Neuronal stem cell (in vitro differentiated cells): ENCODE data around the gene VPS9D1.
"Not testable (repeated sequence)": the region's sequence is repeated elsewhere in the genome, so short reads cannot be mapped to it uniquely, and the experiment has no call there.

Source experiments
- DNase-seq: peaks from one replicate; pipeline ENCODE4 v3.0.0-alpha.2; 2013; ENCODE audit warnings: low spot score
- H2AFZ ChIP-seq: one replicate; pipeline ENCODE4 v1.6.1; 2013; ENCODE audit warnings: mild to moderate bottlenecking, low read length, inconsistent platforms
- H2AK5ac ChIP-seq: 2 replicates; pipeline ENCODE4 v1.6.1; 2013; ENCODE audit warnings: low read depth, mild to moderate bottlenecking, inconsistent platforms, low read length, moderate library complexity, mixed read lengths
- H2BK120ac ChIP-seq: 2 replicates; pipeline ENCODE4 v1.6.1; 2013; ENCODE audit warnings: low read depth, mild to moderate bottlenecking, inconsistent platforms, low read length, moderate library complexity, mixed read lengths
- H2BK12ac ChIP-seq: one replicate; pipeline ENCODE4 v1.6.1; 2013; ENCODE audit warnings: low read length, inconsistent platforms
- H2BK15ac ChIP-seq: 2 replicates; pipeline ENCODE4 v1.6.1; 2013; ENCODE audit warnings: mild to moderate bottlenecking, low read length, inconsistent platforms, mixed read lengths
- H2BK5ac ChIP-seq: one replicate; pipeline ENCODE4 v1.6.1; 2013; ENCODE audit warnings: inconsistent platforms, mild to moderate bottlenecking, low read length, moderate library complexity
- H3K14ac ChIP-seq: one replicate; pipeline ENCODE4 v1.6.1; 2013; ENCODE audit warnings: low read length, inconsistent platforms
- H3K18ac ChIP-seq: 2 replicates; pipeline ENCODE4 v1.6.1; 2013; ENCODE audit warnings: low read length, inconsistent platforms
- H3K23ac ChIP-seq: 2 replicates; pipeline ENCODE4 v1.6.1; 2013; ENCODE audit warnings: low read depth, mild to moderate bottlenecking, mixed read lengths, low read length, inconsistent platforms; ENCODE audit not compliant: poor library complexity
- H3K27ac ChIP-seq: replicated peaks from 3 replicates; pipeline ENCODE4 v1.5.1; 2013; ENCODE audit warnings: low read length, inconsistent platforms
- H3K27me3 ChIP-seq, 3 experiments: 2 replicates each; pipeline ENCODE4 v1.6.1; 2013; ENCODE audit warnings: low read length in 3 of 3, mild to moderate bottlenecking in 2 of 3, inconsistent platforms in 1 of 3, low read depth in 1 of 3, mixed read lengths in 1 of 3, moderate library complexity in 1 of 3; ENCODE audit not compliant: control insufficient read depth in 3 of 3, insufficient read depth in 3 of 3
- H3K36me3 ChIP-seq, 2 donors: replicated peaks in 1 of 2; 2 replicates each; pipeline ENCODE4 v1.6.1; 2013; ENCODE audit warnings: low read length in 2 of 2; ENCODE audit not compliant: control insufficient read depth in 2 of 2, insufficient read depth in 2 of 2
- H3K4ac ChIP-seq: 2 replicates; pipeline ENCODE4 v1.6.1; 2013; ENCODE audit warnings: inconsistent platforms, mild to moderate bottlenecking, low read length, moderate library complexity
- H3K4me1 ChIP-seq, 2 donors: 1 replicate in 1 of 2; 2 replicates in 1 of 2; pipeline ENCODE4 v1.6.1; 2013; ENCODE audit warnings: low read length in 2 of 2, low read depth in 1 of 2; ENCODE audit not compliant: control insufficient read depth in 2 of 2, insufficient read depth in 1 of 2
- H3K4me2 ChIP-seq: one replicate; pipeline ENCODE4 v1.6.1; 2013; ENCODE audit warnings: mild to moderate bottlenecking, low read length, inconsistent platforms; ENCODE audit not compliant: insufficient read depth, poor library complexity, severe bottlenecking
- H3K4me3 ChIP-seq, 2 donors: 2 replicates each; pipeline ENCODE4 v1.5.1; 2013; ENCODE audit warnings: low read length in 2 of 2, mild to moderate bottlenecking in 2 of 2, inconsistent platforms in 1 of 2, moderate library complexity in 1 of 2
- H3K79me1 ChIP-seq: one replicate; pipeline ENCODE4 v1.6.1; 2013; ENCODE audit warnings: low read depth, mild to moderate bottlenecking, inconsistent platforms, low read length, moderate library complexity
- H3K9ac ChIP-seq: one replicate; pipeline ENCODE4 v1.6.1; 2013; ENCODE audit warnings: mild to moderate bottlenecking, low read depth, low read length, inconsistent platforms; ENCODE audit not compliant: poor library complexity
- H3K9me3 ChIP-seq, 2 donors: replicated peaks in 1 of 2; 2 replicates each; pipeline versions ENCODE3 to v1.6.1; 2013; ENCODE audit warnings: low read length in 2 of 2, mild to moderate bottlenecking in 2 of 2, inconsistent platforms in 1 of 2, low read depth in 1 of 2, mixed read lengths in 1 of 2, moderate library complexity in 1 of 2; ENCODE audit not compliant: control insufficient read depth in 2 of 2, insufficient read depth in 1 of 2
- H4K8ac ChIP-seq: one replicate; pipeline ENCODE4 v1.6.1; 2013; ENCODE audit warnings: low read depth, mild to moderate bottlenecking, inconsistent platforms, low read length, moderate library complexity
- H4K91ac ChIP-seq: one replicate; pipeline ENCODE4 v1.6.1; 2013; ENCODE audit warnings: low read length, low read depth, mild to moderate bottlenecking, inconsistent platforms; ENCODE audit not compliant: poor library complexity
- WGBS, 2 donors: extraction: QIAGEN DNeasy Blood & Tissue Kit; methylation state at CpG; one replicate each; pipeline ENCODE4 v1.1.7; 2013; ENCODE audit warnings: missing lambda C conversion rate in 2 of 2, mixed read lengths in 1 of 2; ENCODE audit not compliant: insufficient read length in 2 of 2, insufficient replicate concordance in 1 of 2; ENCODE audit errors: extremely low coverage in 2 of 2; 5-methylcytosine and 5-hydroxymethylcytosine counted together

VPS9D1 gene

GRCh38 chr16:89695086-89695874 lies 25.4 kb downstream of the VPS9D1 start:
- no peaks in the 10 kb centered on the region for H3K27me3 ChIP-seq
- no peaks in the 10 kb centered on the region for H3K9me3 ChIP-seq
- WGBS, 2 donors, result no CpG with 5 or more reads among the region's 31 CpGs
- H3K9ac ChIP-seq, result no peak overlapping the region
- no peak overlapping the region for H2BK15ac ChIP-seq
- no peak overlapping the region for H2BK120ac ChIP-seq
- H2AFZ ChIP-seq, result no peak overlapping the region
- no peak overlapping the region for H3K18ac ChIP-seq
- no peak for DNase-seq
- no peak overlapping the region for H3K27ac ChIP-seq
- no peak overlapping the region for H3K4me2 ChIP-seq
- H4K91ac ChIP-seq, result no peak overlapping the region
- no peak overlapping the region for H3K4ac ChIP-seq
- peaks cover 3 to 5% of the 10 kb centered on the region in 2 donors for H3K4me1 ChIP-seq
- no peak overlapping the region for H3K4me3 ChIP-seq
- peaks cover 2% of the 10 kb centered on the region for H3K79me1 ChIP-seq
- peaks cover 46 to 83% of the 10 kb centered on the region in 2 donors for H3K36me3 ChIP-seq
- H3K23ac ChIP-seq, result peak overlapping the region; percentile 91
- no peak overlapping the region for H2BK5ac ChIP-seq
- H3K14ac ChIP-seq, result no peak overlapping the region
- no peak overlapping the region for H2BK12ac ChIP-seq
- H2AK5ac ChIP-seq, result no peak overlapping the region
- no peak overlapping the region for H4K8ac ChIP-seq

DNA sequence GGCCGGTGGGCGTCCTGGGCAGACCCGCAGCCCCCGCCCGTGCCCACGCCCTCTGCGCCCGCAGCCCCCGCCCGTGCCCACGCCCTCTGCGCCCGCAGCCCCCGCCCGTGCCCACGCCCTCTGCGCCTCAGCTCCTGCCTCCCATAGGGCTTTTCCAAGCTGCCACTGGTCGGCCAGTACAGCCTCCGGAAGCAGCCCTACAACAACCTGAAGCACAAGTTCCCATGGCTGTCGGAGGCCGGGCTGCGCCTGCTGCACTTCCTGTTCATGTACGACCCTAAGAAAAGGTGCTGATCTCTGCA lies 26.0 kb downstream of the VPS9D1 start:
- not testable (repeated sequence) for DNase-seq, H2BK15ac ChIP-seq, H2BK120ac ChIP-seq, H3K79me1 ChIP-seq, H3K9me3 ChIP-seq, H4K8ac ChIP-seq, H3K4me2 ChIP-seq, H3K4me1 ChIP-seq, H4K91ac ChIP-seq, H3K27ac ChIP-seq, H2AK5ac ChIP-seq, H3K18ac ChIP-seq, H3K9ac ChIP-seq, H3K27me3 ChIP-seq, H3K4me3 ChIP-seq, H2AFZ ChIP-seq, H2BK5ac ChIP-seq, H3K14ac ChIP-seq, H2BK12ac ChIP-seq, H3K4ac ChIP-seq
- Histone ChIP-seq H3K36me3 (peaks cover 50 to 87% of the 10 kb centered on the region in 2 donors), H3K23ac (peak overlapping the region; percentile 91)
- WGBS, 2 donors, result no CpG with 5 or more reads among the region's 23 CpGs

DNA sequence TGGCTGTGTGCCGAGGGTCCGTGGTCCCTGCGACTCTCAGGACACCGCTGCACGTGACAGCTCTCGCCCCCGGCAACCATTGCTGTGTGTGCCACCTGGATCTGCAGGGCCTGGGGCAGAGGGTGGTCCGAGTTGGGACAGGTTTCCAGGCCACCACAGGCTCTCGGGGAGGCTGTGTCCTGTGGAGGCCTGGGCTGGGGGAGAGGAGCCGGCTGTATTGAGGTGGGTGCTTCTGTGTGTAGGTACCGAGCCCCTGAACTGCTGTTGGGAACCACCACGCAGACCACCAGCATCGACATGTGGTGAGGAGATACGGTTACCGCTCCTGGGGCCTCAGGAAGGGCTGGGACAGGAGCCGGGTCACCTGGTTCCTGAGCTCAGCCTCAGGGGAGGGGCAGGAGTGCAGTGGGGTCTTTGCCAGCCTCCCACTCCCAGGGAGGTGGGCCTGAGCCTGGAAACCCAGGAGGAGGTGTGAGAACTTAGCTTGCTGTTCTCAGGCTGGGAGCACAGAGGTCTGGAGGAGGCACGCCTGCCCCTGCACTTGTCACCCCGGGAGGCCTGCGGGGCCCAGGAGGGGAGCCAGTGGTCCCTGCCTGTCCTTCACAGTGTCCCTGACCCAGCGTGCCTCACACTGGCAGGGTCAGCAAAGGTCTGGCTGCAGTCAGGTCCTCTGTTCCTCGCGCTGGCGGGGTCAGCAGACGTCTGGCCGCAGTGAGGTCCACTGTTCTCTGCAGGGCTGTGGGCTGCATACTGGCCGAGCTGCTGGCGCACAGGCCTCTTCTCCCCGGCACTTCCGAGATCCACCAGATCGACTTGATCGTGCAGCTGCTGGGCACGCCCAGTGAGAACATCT lies 26.5 kb downstream of the VPS9D1 start:
- Histone ChIP-seq H3K4me1 (no peaks in the 10 kb centered on the region), H3K4me2 (no peak overlapping the region), H2AK5ac (no peak overlapping the region), H2BK12ac (no peak overlapping the region), H4K91ac (no peak overlapping the region), H3K9ac (peak overlapping the region; percentile 16), H3K27ac (no peak overlapping the region), H3K4ac (no peak overlapping the region), H4K8ac (no peak overlapping the region), H3K23ac (peak overlapping the region; percentile 91), H3K9me3 (no peaks in the 10 kb centered on the region), H3K4me3 (no peak overlapping the region), H2AFZ (no peak overlapping the region), H3K79me1 (peaks cover 2% of the 10 kb centered on the region), H2BK5ac (no peak overlapping the region), H3K27me3 (no peaks in the 10 kb centered on the region), H3K36me3 (peaks cover 50 to 87% of the 10 kb centered on the region in 2 donors), H3K18ac (peak overlapping the region; percentile 38), H3K14ac (no peak overlapping the region), H2BK120ac (no peak overlapping the region), H2BK15ac (no peak overlapping the region)
- no peak for DNase-seq
- no CpG with 5 or more reads among the region's 32 CpGs for WGBS, 2 donors

DNA sequence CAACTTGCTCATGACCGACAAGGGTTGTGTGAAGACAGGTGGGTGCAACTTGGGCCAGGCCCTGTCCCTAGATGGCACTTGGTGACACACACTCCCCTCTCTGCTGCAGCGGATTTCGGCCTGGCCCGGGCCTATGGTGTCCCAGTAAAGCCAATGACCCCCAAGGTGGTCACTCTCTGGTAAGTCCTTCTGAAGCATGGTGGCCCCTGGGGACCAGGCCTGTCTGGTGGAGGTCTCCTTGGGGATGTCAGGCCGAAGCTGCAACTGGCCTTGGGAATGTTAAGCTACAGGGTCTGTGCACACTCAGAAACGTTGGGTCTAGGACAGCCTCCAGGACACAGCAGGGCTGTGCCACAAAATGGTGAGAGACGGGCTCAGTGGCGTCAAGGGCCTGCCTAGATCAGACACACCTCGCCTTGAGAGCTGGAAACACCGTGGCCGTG lies 27.4 kb downstream of the VPS9D1 start:
- H3K23ac ChIP-seq, result no peak overlapping the region
- no peak overlapping the region for H3K27ac ChIP-seq
- H3K9me3 ChIP-seq, result no peaks in the 10 kb centered on the region
- no peak overlapping the region for H2AK5ac ChIP-seq
- H4K8ac ChIP-seq, result no peak overlapping the region
- H4K91ac ChIP-seq, result no peak overlapping the region
- H3K79me1 ChIP-seq, result peaks cover 4% of the 10 kb centered on the region
- no peak overlapping the region for H3K4ac ChIP-seq
- DNase-seq, result no peak
- H3K27me3 ChIP-seq, result no peaks in the 10 kb centered on the region
- H3K4me3 ChIP-seq, result no peak overlapping the region
- no peak overlapping the region for H3K18ac ChIP-seq
- H3K9ac ChIP-seq, result no peak overlapping the region
- peaks cover 53 to 90% of the 10 kb centered on the region in 2 donors for H3K36me3 ChIP-seq
- H3K4me2 ChIP-seq, result no peak overlapping the region
- no peak overlapping the region for H2BK120ac ChIP-seq
- H2AFZ ChIP-seq, result no peak overlapping the region
- H2BK12ac ChIP-seq, result no peak overlapping the region
- H3K14ac ChIP-seq, result no peak overlapping the region
- no peak overlapping the region for H2BK15ac ChIP-seq
- no CpG with 5 or more reads among the region's 11 CpGs for WGBS, 2 donors
- no peaks in the 10 kb centered on the region for H3K4me1 ChIP-seq
- no peak overlapping the region for H2BK5ac ChIP-seq
